GM18499 (cell line): ENCODE results near the gene YIPF4.
"Not testable (repeated sequence)": the region's sequence is repeated elsewhere in the genome, so short reads cannot be mapped to it uniquely, and the experiment has no call there.

Source experiments
- ATAC-seq: cut with Tn5 transposase; IDR thresholded peaks from one replicate; pipeline ENCODE4 v1.9.1; 2021; ENCODE audit warnings: moderate number of reproducible peaks; ENCODE audit not compliant: insufficient read depth, unreplicated experiment

The YIPF4 gene

DNA sequence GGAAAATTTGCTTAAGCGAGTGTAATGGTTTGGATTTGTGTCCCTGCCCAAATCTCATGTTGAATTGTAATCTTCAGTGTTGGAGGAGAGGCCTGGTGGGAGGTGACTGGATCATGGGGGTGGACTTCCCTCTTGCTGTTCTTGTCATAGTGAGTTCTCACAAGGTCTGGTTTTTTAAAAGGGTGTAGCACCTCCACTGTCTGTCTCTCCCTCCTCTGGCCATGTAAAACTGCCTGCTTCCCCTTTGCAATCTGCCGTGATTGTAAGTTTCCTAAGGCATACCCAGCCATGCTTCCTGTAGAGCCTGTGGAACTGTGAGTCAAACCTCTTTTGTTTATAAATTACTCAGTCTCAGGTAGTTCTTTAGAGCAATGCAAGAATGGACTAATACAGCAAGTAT, 6.6 kb downstream of the YIPF4 start:
- ATAC-seq, result no peak

DNA sequence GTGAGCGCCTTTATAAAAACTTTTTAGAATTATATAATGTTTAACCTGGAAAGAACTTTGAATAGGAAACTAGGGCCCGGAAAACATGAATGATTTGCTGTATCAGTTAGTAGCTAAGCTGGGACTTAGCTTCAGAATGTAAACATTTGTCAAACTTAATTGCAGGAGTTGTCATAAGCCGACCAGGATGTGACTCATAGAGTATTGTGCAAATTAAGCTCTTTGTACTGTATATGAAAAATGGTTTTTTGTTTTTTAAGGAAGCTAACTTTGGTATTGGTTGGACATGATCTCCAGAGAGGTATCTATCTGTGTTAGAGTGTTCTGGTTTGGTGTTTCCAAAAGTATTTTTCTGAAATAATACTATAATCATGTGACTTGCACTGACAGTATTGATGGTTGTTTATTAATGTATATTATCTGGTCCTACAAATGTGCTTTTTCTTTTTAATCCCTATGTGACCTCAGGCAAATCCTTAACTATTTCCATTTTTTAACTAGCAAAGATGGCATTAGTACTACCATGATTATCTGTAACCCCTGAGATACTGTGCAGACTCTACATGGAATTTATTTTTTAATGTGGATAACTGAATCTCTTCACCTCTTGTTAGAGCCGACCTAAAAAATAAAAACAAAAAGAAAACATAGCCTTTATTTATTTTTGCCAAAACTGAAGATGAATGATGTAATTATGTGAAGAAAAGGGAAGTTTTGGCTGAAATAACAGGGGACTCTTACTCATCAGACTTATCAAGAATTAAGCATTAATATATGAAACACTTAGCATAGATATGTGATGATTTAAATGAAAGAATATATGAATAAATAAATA, 11.7 kb downstream of the YIPF4 start:
- ATAC-seq, result no peak

DNA sequence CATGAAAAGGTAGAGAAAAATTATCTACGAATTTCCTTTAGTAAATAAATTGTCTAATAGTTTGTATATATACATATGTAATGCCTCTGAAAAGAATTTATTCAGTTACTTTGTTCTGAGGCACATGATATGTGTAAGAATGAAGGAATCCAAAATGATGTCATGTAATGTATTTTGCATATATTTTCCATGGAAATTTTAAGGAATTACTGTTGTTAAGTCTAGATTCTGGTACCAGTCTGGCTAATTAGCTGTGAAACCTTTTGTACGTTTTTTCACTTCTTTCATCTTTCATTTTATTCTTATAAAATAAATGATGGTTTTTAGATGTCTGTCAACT, 12.3 kb downstream of the YIPF4 start:
- no peak for ATAC-seq

DNA sequence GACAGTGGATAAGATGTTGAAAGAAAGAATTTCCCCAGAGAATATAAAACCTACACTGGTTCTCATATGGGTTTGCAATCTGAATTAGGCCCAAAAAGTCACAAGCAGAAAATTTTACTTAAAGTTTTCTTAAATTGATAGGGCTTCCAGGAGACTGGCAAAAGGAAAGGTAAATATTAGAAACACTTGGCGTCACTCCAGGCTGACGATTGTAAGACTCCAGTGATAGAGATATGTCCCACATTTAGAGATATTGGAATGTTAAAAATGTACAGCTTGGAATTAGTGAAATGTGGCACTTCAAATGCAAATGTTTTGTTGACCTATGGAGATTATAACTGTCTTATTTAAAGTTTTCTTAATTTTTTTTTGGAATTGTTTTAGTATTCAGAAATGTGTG, 14.0 kb downstream of the YIPF4 start:
- ATAC-seq, result no peak

DNA sequence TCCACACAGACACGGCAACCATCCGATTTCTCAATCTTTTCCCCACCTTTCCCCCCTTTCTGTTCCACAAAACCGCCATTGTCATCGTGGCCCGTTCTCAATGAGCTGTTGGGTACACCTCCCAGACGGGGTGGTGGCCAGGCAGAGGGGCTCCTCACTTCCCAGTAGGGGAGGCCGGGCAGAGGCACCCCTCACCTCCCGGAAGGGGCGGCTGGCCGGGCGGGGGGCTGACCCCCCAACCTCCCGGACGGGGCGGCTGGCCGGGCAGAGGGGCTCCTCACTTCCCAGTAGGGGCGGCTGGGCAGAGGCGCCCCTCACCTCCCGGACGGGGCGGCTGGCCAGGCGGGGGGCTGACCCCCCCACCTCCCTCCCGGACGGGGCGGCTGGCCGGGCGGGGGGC, 15.8 kb downstream of the YIPF4 start:
- not testable (repeated sequence) for ATAC-seq

DNA sequence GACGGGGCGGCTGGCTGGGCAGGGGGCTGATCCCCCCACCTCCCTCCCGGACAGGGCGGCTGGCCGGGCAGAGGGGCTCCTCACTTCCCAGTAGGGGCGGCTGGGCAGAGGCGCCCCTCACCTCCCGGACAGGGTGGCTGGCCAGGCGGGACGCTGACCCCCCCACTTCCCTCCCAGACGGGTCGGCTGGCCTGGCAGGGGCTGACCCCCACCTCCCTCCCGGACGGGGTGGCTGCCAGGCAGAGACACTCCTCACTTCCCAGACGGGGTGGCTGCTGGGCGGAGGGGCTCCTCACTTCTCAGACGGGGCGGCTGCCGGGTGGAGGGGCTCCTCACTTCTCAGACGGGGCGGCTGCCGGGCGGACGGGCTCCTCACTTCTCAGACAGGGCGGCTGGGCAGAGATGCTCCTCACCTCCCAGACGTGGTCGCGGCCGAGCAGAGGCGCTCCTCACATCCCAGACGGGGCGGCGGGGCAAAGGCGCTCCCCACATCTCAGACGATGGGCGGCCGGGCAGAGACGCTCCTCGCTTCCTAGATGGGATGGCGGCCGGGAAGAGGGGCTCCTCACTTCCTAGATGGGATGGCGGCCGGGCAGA, 16.4 kb downstream of the YIPF4 start:
- ATAC-seq, result not testable (repeated sequence)

DNA sequence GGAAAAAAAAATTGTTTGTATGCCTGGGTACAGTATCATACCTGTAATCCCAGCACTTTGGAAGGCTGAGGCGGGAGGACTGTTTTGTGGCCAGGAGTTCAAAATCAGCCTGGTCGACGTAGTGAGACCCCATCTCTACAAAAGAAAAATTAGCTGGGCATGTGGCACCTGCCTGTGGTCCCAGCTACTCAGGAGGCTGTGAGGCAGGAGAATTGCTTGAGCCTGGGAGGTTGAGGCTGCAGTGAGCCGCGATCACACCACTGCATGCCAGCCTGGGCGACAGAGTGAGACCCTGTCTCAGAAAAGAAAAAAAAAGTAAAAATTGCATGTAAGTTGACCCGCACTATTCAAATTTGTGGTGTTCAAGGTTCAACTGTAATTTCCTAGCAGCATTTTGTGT, 32.9 kb downstream of the YIPF4 start:
- ATAC-seq, result no peak

DNA sequence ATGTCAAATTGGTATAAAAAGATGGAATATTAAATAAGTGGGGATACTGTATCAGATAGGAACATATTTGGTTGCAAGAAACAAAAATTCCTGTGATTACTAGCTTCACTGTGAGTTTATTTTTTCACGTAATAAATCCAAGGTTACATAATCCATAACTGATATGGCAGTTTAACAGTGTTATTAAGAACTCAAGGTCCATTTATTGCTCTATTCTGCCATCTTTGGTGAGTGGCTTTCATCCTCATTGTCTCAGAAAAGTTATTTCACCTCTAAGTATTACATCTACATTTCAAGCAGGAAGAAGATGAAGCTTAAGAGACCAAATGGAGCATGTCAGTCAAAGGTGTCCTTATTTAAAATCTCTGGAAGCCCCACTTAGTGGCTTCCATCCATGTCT, 37.2 kb downstream of the YIPF4 start:
- ATAC-seq, result no peak

DNA sequence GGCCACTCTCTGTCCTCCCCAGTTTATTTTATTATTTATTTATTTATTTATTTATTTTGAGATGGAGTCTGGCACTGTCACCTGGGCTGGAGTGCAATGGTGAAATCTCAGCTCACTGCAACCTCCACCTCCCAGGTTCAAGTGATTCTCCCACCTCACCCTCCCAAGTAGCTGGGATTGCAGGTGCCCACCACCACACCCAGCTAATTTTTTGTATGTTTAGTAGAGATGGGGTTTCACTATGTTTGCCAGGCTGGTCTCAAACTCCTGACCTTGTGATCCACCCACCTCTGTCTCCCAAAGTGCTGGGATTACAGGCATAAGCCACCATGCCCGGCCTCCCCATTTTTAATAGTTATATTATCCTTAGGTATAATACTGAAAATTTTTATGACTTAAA, 51.0 kb downstream of the YIPF4 start:
- ATAC-seq, result not testable (repeated sequence)

DNA sequence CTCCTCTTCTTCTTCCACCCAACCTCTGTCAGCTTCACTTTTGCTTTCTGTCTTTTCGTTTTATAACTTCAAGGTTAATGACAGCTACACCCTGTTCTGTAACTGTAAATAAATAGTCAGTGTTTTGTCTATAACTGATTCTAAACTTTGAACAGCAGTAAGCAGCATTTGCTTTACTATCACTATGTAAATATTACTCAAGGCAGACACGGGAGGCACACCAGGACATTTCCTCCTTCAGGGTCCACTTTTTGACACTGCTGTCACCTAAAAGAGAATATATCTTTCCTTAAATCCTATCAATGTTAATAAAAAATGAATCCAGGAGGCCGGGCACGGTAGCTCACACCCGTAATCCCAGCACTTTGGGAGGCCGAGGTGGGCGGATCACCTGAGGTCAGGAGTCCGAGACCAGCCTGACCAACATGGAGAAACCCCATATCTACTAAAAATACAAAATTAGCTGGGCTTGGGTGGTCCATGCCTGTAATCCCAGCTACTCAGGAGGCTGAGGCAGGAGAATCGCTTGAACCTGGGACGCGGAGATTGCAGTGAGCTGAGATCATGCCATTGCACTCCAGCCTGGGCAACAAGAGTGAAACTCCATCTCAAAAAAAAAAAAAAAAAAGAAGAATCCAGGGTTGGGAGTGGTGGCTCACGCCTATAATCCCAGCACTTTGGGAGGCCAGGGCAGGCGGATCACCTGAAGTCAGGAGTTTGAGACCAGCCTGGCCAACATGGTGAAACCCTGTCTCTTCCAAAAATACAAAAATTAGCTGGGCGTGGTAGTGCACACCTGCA, 51.7 kb downstream of the YIPF4 start:
- ATAC-seq, result not testable (repeated sequence)

DNA sequence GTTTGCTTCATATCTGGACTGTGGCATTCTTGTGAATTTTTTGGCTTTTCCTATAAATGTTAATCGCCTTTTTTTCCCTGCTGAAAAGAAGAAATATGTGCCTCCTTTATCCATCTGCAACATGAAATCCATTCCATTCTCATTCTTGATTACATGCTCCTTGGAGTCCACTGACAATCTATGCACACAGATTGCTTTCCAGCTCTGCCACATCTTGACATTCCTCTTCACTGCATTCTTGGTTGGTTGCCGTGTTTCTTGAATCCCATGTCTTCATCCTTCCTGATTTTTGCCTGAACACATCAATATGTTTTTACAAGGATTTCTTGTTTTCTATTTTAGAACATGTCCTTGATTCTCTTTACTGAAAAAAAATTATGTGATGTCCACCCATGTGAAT, 52.4 kb downstream of the YIPF4 start:
- ATAC-seq, result no peak

DNA sequence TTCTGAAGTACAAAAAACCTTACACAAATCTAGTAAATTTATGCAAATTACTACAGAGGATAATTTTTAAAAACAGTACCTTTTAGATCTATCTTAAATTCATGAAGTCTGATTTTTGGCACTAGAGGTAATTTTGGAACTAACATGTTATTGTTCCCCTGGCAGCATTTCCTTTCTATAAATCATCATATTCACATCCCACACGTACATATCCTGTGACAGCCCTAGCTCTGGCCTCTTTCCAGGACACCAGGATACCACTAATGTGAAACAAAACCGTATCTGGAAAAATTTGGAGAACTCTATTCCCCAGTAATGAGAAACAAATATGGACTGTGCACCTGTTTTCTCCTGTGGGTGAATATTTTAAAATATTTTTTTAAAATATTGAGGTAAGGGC, 65.1 kb downstream of the YIPF4 start:
- no peak for ATAC-seq

DNA sequence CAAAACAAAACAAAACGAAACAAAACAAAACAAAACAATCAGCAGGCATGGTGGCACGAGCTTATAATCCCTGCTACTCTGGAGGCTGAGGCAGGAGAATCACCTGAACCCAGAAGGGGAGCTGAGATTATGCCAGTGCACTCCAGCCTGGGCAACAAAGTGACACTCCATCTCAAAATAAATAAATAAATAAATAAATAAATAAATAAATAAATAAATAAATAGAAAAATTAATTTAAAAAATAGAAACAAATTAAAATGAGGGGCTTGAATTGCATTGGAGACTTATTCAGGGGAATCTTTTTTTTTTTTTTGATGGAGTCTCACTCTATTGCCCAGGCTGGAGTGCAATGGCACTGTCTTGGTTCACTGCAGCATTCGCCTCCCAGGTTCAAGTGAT, 73.1 kb downstream of the YIPF4 start:
- not testable (repeated sequence) for ATAC-seq

DNA sequence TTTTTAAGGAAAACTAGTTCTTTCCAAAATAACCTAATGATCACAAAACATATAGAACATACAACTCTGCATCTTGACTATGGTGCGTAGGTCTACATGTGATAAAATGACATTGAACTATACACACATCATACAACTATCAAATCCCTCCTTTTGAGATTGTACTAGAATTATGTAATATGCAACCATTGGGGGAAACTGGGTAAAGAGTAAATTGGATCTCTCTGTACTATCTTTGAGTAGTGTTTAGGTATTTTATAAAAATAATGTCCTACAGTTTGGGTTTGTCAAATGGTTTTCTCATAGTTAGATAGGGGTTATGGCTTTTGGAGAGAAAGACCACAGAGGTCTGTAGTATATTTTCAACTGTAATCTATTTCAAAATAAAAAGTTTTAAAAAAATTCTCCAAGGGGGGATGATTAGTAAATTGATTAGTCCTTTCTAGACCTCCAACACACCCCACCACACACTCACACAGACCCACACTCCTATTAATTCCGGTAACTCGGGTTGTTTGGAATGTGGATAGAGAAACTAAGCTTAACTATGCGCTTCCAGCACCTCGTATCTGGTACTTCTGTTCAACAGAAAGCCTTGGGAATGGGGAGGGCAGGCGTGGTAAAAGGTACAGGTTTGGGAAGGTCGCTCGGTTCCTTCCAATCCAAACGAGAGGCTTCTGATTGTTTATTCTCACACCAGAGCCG, 78.4 kb downstream of the YIPF4 start:
- no peak for ATAC-seq

DNA sequence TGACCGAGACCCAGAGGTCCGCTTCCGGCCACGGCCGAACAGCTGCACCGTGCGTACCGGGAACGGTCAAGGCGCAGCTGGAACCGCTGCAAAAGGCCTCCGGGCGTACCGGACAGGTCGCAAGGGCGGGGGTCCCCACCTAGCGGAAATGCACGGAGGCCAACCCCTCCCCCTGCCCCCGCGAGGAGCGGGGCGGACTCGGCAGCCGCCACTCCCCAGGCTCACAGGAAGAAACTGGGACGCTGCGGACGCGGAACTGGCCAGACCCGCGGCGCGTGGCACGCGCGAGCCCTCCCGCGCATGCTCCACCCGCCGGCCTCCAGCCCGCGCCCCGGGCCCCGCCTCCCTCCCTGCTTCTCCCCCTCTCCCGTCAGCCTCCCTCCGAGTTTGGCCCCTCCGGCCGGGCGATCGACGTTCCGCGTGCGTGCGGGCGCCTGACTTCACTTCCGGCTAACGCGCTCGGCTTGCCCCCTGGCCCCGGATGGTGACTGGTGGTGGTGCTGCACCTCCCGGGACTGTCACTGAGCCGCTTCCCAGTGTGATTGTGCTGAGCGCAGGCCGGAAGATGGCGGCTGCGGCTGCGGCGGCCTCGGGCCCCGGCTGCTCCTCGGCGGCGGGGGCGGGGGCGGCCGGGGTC, 79.1 kb downstream of the YIPF4 start, which contains the start of gene BIRC6:
Gene BIRC6 (plus strand): TSS at position 343 of the 637 bp plus-strand sequence. CDS start 139 bp downstream, at position 482.
- peak; percentile 60 for ATAC-seq

DNA sequence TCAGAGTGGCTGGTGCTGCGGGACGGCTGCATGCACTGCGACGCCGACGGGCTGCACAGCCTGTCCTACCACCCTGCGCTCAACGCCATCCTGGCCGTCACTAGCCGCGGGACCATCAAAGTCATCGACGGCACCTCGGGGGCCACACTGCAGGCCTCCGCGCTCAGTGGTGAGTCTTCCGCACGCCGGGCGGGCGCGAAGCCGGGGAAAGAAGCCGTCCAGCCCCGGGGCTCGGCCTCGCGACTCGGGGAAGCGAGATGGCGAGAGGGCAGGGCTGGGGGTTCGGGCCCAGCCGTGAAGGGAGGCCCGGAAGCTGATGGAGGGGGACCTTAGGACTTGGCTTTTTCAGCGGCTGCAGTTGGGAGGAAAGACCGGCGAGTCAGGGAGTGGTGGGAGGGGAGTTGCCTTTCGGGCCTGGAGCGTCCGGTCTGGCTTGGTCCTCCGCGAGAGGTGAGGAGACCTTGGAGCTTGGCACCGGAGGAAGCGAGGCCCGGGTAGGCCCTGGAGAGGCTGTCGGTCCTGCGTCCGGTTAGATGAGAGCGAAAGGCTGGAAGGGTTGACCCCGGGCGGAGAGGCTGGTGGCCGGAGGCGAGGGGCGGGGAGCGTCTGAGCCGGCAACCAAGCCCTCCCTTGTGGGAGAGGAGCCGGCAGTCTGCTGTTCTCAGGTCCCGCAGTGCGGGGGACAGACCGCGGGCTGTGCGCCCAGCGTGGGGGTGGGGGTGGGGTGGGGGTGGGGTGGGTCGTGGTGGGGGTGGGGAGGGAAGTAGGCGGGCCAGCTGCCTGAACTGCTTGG, 79.8 kb downstream of the YIPF4 start:
- ATAC-seq, result no peak

DNA sequence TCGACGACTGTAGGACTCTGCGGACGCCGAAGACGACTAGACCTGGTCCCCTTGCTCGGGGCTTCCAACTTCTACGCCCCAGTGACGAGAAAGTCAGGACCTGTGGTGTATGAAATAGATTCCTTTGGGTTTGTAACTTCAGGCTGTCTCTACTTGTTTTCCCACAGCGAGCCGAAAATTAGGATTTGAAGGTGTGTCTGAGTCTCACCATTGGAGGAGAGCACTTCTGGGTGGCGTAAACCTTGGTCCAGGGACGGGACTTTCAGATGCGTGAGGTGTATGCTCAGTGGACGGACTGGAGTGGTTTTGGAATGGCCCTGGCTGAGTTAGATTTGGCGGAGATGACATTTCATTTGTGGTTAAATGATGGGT, 80.4 kb downstream of the YIPF4 start:
- ATAC-seq, result no peak

DNA sequence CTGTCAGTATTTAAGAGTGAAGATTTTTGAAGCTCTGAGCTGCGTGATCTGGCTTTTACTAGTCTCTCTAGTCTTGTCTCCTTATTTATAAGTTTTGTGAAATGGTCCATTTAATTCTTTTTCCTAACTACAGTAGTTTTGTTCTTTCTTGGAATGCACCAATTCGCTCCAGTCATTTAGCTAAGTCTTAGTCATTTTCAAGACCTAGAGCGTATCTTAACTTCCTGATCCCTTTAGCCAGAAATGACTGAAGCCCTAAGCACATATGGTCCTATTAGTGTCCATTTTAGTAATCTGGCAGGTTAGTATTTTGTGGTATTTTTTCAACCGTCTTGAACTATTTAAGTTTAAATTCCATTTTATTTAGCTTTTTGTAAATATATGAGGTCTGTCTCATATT, 82.7 kb downstream of the YIPF4 start:
- ATAC-seq, result no peak

DNA sequence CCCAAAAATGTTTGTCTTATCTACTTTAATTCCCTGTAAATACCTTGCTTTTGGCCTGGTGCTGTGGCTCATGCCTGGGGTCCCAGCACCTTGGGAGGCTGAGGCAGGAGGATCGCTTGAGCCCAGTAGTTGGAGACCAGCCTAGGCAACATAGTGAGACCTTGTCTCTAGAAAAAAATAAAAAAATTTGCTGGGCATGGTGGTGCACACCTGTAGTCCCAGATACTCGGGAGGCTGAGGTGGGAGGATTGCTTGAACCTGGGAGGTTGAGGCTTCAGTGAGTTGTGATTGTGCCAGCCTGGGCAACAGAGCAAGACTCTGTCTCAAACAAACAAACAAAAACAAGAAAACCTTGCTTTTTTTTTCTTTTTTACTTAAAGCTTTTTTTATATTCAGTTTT, 85.3 kb downstream of the YIPF4 start:
- not testable (repeated sequence) for ATAC-seq
